HUES48 (cell line): ENCODE data around the gene LPIN3.
A peak's percentile ranks its signal among the peaks of the same experiment; 100 is the strongest.

ENCODE experiments used
- H3K27ac ChIP-seq: one replicate; pipeline ENCODE4 v1.7.0; 2013; ENCODE audit warnings: low read depth, low read length, inconsistent platforms
- H3K27me3 ChIP-seq: 2 replicates; pipeline ENCODE4 v1.6.1; 2013; ENCODE audit warnings: mild to moderate bottlenecking, low read length; ENCODE audit not compliant: control insufficient read depth, insufficient read depth
- H3K36me3 ChIP-seq: 2 replicates; pipeline ENCODE4 v1.6.1; 2013; ENCODE audit warnings: low read length; ENCODE audit not compliant: control insufficient read depth, insufficient read depth
- H3K4me1 ChIP-seq: 2 replicates; pipeline ENCODE4 v1.6.1; 2013; ENCODE audit warnings: mild to moderate bottlenecking, low read length; ENCODE audit not compliant: control insufficient read depth, insufficient read depth
- H3K4me3 ChIP-seq: 2 replicates; pipeline ENCODE4 v1.5.1; 2013; ENCODE audit warnings: mild to moderate bottlenecking, low read depth, low read length
- H3K9ac ChIP-seq: 2 replicates; pipeline ENCODE4 v1.6.1; 2013; ENCODE audit warnings: mild to moderate bottlenecking, low read depth, low read length, moderate library complexity
- H3K9me3 ChIP-seq: 2 replicates; pipeline ENCODE4 v1.6.1; 2013; ENCODE audit warnings: low read length; ENCODE audit not compliant: control insufficient read depth, insufficient read depth

LPIN3 gene

GRCh38 chr20:41380551-41381193 lies 40.1 kb downstream of the LPIN3 start:
- no peaks in the 10 kb centered on the region for H3K9me3 ChIP-seq
- no peaks in the 10 kb centered on the region for H3K36me3 ChIP-seq
- no peak overlapping the region for H3K27ac ChIP-seq
- H3K27me3 ChIP-seq: no peaks in the 10 kb centered on the region
- no peak overlapping the region for H3K9ac ChIP-seq
- H3K4me3 ChIP-seq: no peak overlapping the region
- no peaks in the 10 kb centered on the region; the same call in 1 of the 2 replicates for H3K4me1 ChIP-seq

GRCh38 chr20:41382791-41383305 lies 42.2 kb downstream of the LPIN3 start:
- no peaks in the 10 kb centered on the region for H3K9me3 ChIP-seq
- no peak overlapping the region for H3K4me3 ChIP-seq
- no peaks in the 10 kb centered on the region; the same call in 1 of the 2 replicates for H3K4me1 ChIP-seq
- H3K27me3 ChIP-seq: no peaks in the 10 kb centered on the region
- H3K36me3 ChIP-seq: no peaks in the 10 kb centered on the region
- H3K9ac ChIP-seq: no peak overlapping the region
- no peak overlapping the region for H3K27ac ChIP-seq

- no peaks in the 10 kb centered on the region for H3K36me3 ChIP-seq
- H3K9ac ChIP-seq: no peak overlapping the region
- no peaks in the 10 kb centered on the region; the same call in 1 of the 2 replicates for H3K4me1 ChIP-seq
- no peak overlapping the region for H3K27ac ChIP-seq
- H3K9me3 ChIP-seq: no peaks in the 10 kb centered on the region
- H3K27me3 ChIP-seq: no peaks in the 10 kb centered on the region
- H3K4me3 ChIP-seq: no peak overlapping the region
Observed at GRCh38 chr20:41386502-41387427, 46.1 kb downstream of the LPIN3 start.

DNA sequence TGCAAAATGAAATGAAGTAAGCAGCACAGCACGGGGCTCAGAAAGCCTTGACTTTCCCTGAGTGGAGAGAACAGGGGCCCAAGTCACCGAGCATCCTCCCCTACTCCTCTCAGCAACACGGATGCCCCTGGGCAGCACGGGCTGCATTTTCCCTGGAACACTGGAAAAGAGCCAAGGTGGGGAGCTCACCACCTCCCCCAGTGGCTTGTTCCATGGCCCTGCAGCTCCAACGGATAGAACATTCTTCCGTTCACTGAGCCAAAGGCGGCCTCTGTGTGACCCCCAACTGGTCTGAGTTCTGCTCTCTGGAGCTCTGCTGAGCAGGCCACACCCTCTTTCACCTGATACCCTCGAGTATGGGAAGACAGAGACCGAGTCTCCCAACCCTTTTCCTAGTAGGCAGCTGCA lies 46.8 kb downstream of the LPIN3 start:
- no peaks in the 10 kb centered on the region for H3K9me3 ChIP-seq
- no peak overlapping the region for H3K9ac ChIP-seq
- H3K4me3 ChIP-seq: no peak overlapping the region
- no peak overlapping the region for H3K27ac ChIP-seq
- H3K4me1 ChIP-seq: no peaks in the 10 kb centered on the region; the same call in 1 of the 2 replicates
- H3K27me3 ChIP-seq: no peaks in the 10 kb centered on the region
- H3K36me3 ChIP-seq: no peaks in the 10 kb centered on the region

GRCh38 chr20:41390889-41391288 lies 50.3 kb downstream of the LPIN3 start:
- Histone ChIP-seq H3K36me3 (no peaks in the 10 kb centered on the region), H3K9ac (no peak overlapping the region), H3K27ac (no peak overlapping the region), H3K9me3 (no peaks in the 10 kb centered on the region), H3K4me3 (no peak overlapping the region), H3K27me3 (no peaks in the 10 kb centered on the region), H3K4me1 (peaks cover 6% of the 10 kb centered on the region; the same call in 1 of the 2 replicates)

DNA sequence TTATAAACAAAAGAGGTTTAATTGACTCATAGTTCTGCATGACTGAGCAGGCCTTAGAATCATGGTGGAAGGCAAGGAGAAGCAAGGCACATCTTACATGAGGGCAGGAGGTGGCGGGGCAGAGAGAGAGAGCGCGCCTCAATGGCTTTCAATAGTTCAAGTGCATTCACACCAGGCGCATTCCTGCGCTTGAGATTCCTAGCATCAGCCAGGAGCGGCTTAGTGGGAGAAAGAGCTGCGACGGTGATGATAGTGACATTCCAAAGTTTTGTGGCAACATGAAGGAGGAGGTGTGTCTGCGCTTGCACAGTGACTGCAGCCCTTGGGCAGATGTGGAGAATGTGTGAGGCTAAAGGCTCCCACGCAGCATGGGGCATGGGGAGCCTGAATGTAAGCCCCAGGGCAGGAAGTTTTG lies 51.0 kb downstream of the LPIN3 start:
- Histone ChIP-seq H3K27ac (no peak overlapping the region), H3K36me3 (no peaks in the 10 kb centered on the region), H3K27me3 (no peaks in the 10 kb centered on the region), H3K9ac (no peak overlapping the region), H3K4me1 (peaks cover 12% of the 10 kb centered on the region; the same call in 1 of the 2 replicates), H3K4me3 (no peak overlapping the region), H3K9me3 (no peaks in the 10 kb centered on the region)

- Histone ChIP-seq H3K36me3 (no peaks in the 10 kb centered on the region), H3K9me3 (no peaks in the 10 kb centered on the region), H3K27ac (peak overlapping the region; percentile 28), H3K27me3 (no peaks in the 10 kb centered on the region), H3K4me3 (no peak overlapping the region), H3K4me1 (peaks cover 12% of the 10 kb centered on the region; the same call in 1 of the 2 replicates), H3K9ac (no peak overlapping the region)
Observed at GRCh38 chr20:41392295-41392694, 51.7 kb downstream of the LPIN3 start.

GRCh38 chr20:41392871-41393704 lies 52.5 kb downstream of the LPIN3 start:
- Histone ChIP-seq H3K4me3 (no peak overlapping the region), H3K27me3 (no peaks in the 10 kb centered on the region), H3K36me3 (no peaks in the 10 kb centered on the region), H3K9ac (no peak overlapping the region), H3K9me3 (no peaks in the 10 kb centered on the region), H3K27ac (no peak overlapping the region), H3K4me1 (peaks cover 12% of the 10 kb centered on the region; the same call in 1 of the 2 replicates)

- no peaks in the 10 kb centered on the region for H3K9me3 ChIP-seq
- H3K27me3 ChIP-seq: no peaks in the 10 kb centered on the region
- no peak overlapping the region for H3K27ac ChIP-seq
- H3K36me3 ChIP-seq: no peaks in the 10 kb centered on the region
- no peak overlapping the region for H3K9ac ChIP-seq
- peaks cover 12% of the 10 kb centered on the region; the same call in 1 of the 2 replicates for H3K4me1 ChIP-seq
- no peak overlapping the region for H3K4me3 ChIP-seq
Observed at GRCh38 chr20:41393705-41394066, 53.1 kb downstream of the LPIN3 start.

- Histone ChIP-seq H3K36me3 (no peaks in the 10 kb centered on the region), H3K4me3 (no peak overlapping the region), H3K9ac (no peak overlapping the region), H3K27ac (no peak overlapping the region), H3K4me1 (peaks cover 12% of the 10 kb centered on the region; the same call in 1 of the 2 replicates), H3K9me3 (no peaks in the 10 kb centered on the region), H3K27me3 (no peaks in the 10 kb centered on the region)
Observed at GRCh38 chr20:41394081-41394480, 53.5 kb downstream of the LPIN3 start.
